ENCODE data around the gene PTPN3. TPM values are rescaled to one million over a fixed set of nuclear protein-coding genes. Genes with fewer than 3 reads are reported as not detected.

The PTPN3 gene
- total RNA-seq, 1 experiment from 2014 or later, result 20.8 TPM

- Histone ChIP-seq H2AFZ (ENCODE audit: low read depth, low read length, poor library complexity, severe bottlenecking) (no peak overlapping the region), H3K36me3 (ENCODE audit: control insufficient read depth in 1 of 2, insufficient read depth in 2 of 2, low read length in 2 of 2) (peaks cover 23 to 25% of the 10 kb centered on the region in 2 experiments; a peak in 3 of 4 replicates), H3K79me2 (ENCODE audit: insufficient read depth, low read length) (no peaks in the 10 kb centered on the region), H3K4me1 (ENCODE audit: control insufficient read depth in 1 of 2, insufficient read depth in 2 of 2, low read length in 2 of 2) (no peaks in the 10 kb centered on the region), H3K9me2 (ENCODE audit: insufficient read depth) (no peaks in the 10 kb centered on the region), H3K27me3 (ENCODE audit: insufficient read depth, low read length) (no peaks in the 10 kb centered on the region), H3K4me3 (replicated peaks in 1 of 2; ENCODE audit: low read depth in 1 of 2, low read length in 2 of 2) (no peak overlapping the region), H4K20me1 (ENCODE audit: insufficient read depth) (no peaks in the 10 kb centered on the region), H3K4me2 (ENCODE audit: low read length) (no peak overlapping the region), H3K9ac (ENCODE audit: low read length) (no peak overlapping the region), H3K27ac (ENCODE audit: low read depth, low read length) (no peak overlapping the region), H3K9me3 (ENCODE audit: control insufficient read depth in 1 of 2, insufficient read depth in 1 of 2, low read depth in 1 of 2, low read length in 2 of 2) (no peaks in the 10 kb centered on the region)
- ChIA-PET POLR2A (no interaction called here), RAD21 (ENCODE audit: low non-redundant PET in 1 of 2, low total read pairs in 2 of 2, uncharacterized antibody in 2 of 2, unreplicated experiment in 2 of 2) (no interaction called here), CTCF (no interaction called here)
- intact Hi-C loops (cut with micrococcal nuclease), result no loop called here
- no peak for DNase-seq (ENCODE audit: low read depth, low spot score)
- no TSS peak for BruUV-seq (replicated peaks)
- ATAC-seq, result peak; percentile 82
- TF ChIP-seq EZH2 (IDR thresholded peaks at IDR 0.05), result no peak
- TF ChIP-seq CTCF (IDR thresholded peaks at IDR 0.05 in 2 of 3, conservative IDR thresholded peaks at IDR 0.05 in 1 of 3; ENCODE audit: borderline replicate concordance in 1 of 3, insufficient read depth in 1 of 3, low read depth in 2 of 3, low read length in 2 of 3), result peak in 2 of 3 experiments; percentile 34 to 43; a peak in 4 of 6 replicates
Measured at GRCh38 chr9:109409773-109410397, 88.2 kb downstream of the PTPN3 start.

GRCh38 chr9:109408759-109409462 is 89.2 kb downstream of the PTPN3 start:
- ChIA-PET POLR2A (no interaction called here), RAD21 (ENCODE audit: low non-redundant PET in 1 of 2, low total read pairs in 2 of 2, uncharacterized antibody in 2 of 2, unreplicated experiment in 2 of 2) (no interaction called here), CTCF (no interaction called here)
- TF ChIP-seq ATF3 (IDR thresholded peaks at IDR 0.05), result no peak
- TF ChIP-seq ZNF274 (IDR thresholded peaks at IDR 0.05; ENCODE audit: low read depth, low read length), result no peak
- Histone ChIP-seq H3K4me1 (ENCODE audit: control insufficient read depth in 1 of 2, insufficient read depth in 2 of 2, low read length in 2 of 2) (no peaks in the 10 kb centered on the region), H3K9me3 (ENCODE audit: control insufficient read depth in 1 of 2, insufficient read depth in 1 of 2, low read depth in 1 of 2, low read length in 2 of 2) (no peaks in the 10 kb centered on the region), H3K9ac (ENCODE audit: low read length) (no peak overlapping the region), H3K79me2 (ENCODE audit: insufficient read depth, low read length) (no peaks in the 10 kb centered on the region), H4K20me1 (ENCODE audit: insufficient read depth) (no peaks in the 10 kb centered on the region), H3K27ac (ENCODE audit: low read depth, low read length) (no peak overlapping the region), H3K36me3 (ENCODE audit: control insufficient read depth in 1 of 2, insufficient read depth in 2 of 2, low read length in 2 of 2) (peaks cover 23 to 25% of the 10 kb centered on the region in 2 experiments; a peak in 3 of 4 replicates), H3K4me3 (replicated peaks in 1 of 2; ENCODE audit: low read depth in 1 of 2, low read length in 2 of 2) (no peak overlapping the region), H3K9me2 (ENCODE audit: insufficient read depth) (no peaks in the 10 kb centered on the region), H3K27me3 (ENCODE audit: insufficient read depth, low read length) (no peaks in the 10 kb centered on the region), H2AFZ (ENCODE audit: low read depth, low read length, poor library complexity, severe bottlenecking) (no peak overlapping the region), H3K4me2 (ENCODE audit: low read length) (no peak overlapping the region)
- BruUV-seq (replicated peaks), result no TSS peak
- no peak for ATAC-seq
- intact Hi-C loops (cut with micrococcal nuclease), result no loop called here
- no peak for DNase-seq (ENCODE audit: low read depth, low spot score)

All from HCT116 (cell line).